Forelimb muscle (tissue), 1 donor: Measurements from ENCODE around the gene TRIM4. TPM values are rescaled to one million over a fixed set of nuclear protein-coding genes. Genes with fewer than 3 reads are reported as not detected.
"Not testable (repeated sequence)": the region's sequence is repeated elsewhere in the genome, so short reads cannot be mapped to it uniquely, and the experiment has no call there.

Experiments
- DNase-seq: peaks from one replicate; pipeline ENCODE4 v3.0.0-alpha.2; 2013; ENCODE audit warnings: low read depth
- polyA plus RNA-seq: library from polyadenylated mRNA; unstranded; fragments of 120-200 nt; gene quantifications from one replicate; pipeline ENCODE4 v1.2.1, GENCODE V29; 2013; ENCODE audit not compliant: insufficient read length

The TRIM4 gene
- polyA plus RNA-seq: 14.3 TPM

DNA sequence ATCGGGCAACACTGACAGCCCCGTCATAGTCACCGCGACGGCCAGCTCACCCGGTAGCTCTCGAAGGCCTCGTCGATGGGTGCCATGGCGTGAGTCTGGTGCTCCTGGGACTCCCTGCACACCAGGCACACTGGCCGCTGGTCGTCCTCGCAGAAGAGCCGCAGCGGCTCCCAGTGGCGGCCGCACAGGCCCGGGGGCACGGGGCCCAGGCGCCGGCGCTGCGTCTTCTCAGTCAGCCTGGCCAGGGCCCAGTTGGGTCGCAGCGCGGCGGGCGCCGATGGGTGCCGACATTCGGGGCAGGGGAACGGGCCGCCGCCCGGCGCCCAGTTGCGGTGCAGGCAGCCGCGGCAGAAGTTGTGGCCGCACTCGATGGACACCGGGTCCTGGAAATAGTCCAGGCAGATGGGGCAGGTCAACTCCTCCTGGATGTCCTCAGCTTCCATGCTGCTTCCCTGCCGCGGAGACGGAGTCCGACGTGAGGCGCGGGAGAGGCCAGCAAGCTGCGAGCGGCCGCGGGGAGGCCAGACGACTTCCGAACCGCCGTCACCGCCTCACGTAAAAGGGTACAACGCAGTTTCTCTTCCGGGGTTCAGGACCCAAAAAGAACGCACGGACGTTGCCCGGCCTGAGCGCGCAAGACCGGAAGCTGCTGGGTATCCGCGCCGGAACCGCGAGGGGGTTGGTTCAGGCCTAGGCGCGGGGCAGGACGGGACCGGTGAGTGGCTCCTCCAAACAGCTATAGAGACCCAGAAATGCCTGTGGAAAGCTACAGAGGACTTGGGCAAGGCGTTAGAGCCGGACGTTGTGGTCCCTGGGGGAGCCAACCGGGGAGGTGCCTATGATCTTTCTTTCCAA is at the start of gene TRIM4:
Gene TRIM4 (minus strand): TSS at position 572 of the 855 bp plus-strand sequence. CDS start 129 bp downstream, at position 443.
- peak; percentile 64 for DNase-seq

- DNase-seq: no peak
Measured at GRCh38 chr7:99958564-99959227, 39.4 kb upstream of the TRIM4 start.

- DNase-seq: no peak
Measured at GRCh38 chr7:99955247-99955646, 35.9 kb upstream of the TRIM4 start.

GRCh38 chr7:99954643-99955042 is 35.3 kb upstream of the TRIM4 start:
- DNase-seq: not testable (repeated sequence)

DNA sequence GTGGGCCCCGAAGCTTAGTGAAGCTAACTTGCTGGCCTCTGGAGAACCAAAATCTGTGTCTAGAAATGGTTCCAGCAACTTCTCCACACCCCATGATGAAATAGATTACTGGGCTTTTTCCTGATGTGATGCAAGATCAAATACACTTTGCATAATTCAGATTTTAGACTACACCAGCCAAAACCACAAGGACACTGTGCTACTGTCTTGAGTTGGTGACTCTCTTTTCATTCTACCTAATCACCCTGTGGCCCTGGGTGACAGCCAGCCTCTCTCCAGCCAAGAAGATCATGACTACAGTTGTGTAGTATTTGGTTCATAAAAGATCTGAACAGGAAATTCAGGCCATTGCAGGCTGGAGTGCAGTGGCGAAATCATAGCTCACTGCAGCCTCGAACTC is 34.3 kb upstream of the TRIM4 start:
- DNase-seq: no peak

- DNase-seq: not testable (repeated sequence)
Measured at GRCh38 chr7:99952649-99953048, 33.3 kb upstream of the TRIM4 start.

DNA sequence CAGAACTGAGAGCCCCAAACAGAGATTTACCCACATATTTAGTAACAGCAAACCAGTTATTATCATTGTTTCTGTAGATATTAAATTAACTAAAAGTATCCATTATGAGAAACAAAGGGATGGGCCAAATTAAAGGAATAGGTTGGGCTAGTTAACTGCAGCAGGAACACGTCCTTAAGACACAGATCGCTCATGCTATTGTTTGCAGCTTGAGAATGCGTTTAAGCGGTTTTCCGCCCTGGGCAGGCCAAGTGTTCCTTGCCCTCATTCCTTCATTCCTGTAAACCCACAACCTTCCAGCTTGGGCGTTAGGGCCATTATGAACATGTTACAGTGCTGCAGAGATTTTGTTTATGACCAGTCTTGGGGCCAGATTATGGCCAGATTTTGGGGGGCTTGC is 31.5 kb upstream of the TRIM4 start:
- DNase-seq: not testable (repeated sequence)

DNA sequence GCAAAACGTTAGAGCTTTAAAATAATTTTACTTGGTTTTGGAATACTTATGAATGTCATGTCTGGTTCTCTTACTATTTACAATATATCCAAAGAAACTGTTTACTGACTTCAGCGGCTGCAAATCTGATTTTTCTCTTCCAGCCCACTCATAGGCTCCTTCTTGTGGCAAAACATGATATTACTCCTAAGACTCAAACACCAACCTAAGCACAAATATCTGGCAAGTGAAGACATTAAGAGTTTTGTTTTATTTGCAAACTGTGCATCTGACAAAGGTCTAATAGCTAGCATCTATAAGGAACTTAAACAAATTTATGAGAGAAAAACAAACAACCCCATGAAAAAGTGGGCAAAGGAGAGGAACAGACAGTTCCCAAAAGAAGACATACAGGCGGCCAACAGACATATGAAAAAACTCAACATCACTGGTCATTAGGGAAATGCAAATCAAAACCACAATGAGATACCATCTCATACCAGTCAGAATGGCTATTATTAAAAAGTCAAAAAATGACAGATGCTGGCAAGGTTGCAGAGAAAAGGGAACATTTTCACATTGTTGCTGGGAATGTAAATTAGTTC is 30.4 kb upstream of the TRIM4 start:
- no peak for DNase-seq

DNA sequence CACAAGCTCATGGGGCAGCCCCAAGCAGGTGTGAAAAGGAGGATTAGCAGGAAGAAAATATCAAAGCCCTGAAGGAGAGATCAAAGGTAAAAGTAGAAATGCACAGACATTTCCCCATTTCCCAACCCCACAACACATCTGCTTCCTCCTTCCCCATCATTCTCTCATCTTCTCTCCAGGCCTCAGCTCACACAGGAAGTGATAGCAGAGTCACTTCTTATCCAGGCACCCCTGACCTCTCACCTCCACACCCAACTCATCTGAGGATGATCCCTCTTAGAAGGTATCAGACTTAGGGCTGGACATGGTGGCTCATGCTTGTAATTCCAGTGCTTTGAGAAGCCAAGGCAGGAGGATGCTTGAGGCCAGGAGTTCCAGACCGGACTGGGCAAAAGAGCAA is 28.3 kb upstream of the TRIM4 start:
- DNase-seq: no peak

DNA sequence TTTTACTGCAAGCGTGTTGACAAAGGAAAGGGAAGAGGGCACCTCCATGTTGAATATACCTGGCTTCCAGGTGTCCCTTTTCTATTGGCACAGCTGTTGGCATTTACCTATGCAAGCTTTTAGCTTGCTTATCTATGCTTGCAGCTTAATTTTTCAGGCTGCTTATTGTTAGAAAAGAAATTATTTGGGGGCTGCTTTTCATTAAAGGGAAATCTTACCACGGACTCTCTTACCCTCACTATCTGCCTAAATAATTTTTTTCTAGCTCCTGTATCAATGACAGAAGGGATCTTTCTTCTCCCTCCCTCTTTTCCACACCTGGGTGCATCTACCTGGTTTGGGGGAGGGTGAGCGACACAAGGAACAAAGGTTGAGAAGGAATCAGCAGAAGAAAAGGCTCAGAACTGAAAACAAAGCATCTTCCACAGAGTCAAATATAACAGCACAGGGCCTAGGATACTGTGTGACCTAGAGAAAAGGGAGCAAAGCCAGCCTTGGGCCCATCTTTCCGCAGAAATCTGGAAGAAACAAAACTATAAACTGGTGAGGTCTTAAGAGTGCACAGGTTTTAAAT is 25.3 kb upstream of the TRIM4 start:
- DNase-seq: no peak

GRCh38 chr7:99943641-99944496 is 24.5 kb upstream of the TRIM4 start:
- DNase-seq: no peak

DNA sequence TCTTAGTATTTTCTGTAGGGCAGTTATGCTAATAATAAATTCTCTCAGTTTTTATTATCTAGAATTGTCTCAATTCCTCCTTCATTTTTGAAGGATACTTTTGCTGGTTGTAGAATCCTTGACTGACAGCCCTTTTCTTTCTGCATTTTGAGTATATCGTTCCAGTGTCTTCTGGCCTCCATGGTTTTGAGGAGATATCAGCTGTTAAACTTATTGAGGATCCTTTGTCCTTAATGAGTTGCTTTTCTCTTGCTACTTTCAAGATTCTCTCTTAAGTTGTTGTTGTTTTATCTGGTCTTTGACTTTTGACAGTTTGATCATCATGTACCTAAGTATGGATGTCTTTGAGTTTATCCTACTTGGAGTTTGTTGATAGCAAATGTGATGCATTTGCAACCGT is 19.0 kb upstream of the TRIM4 start:
- DNase-seq: no peak

- not testable (repeated sequence) for DNase-seq
Measured at GRCh38 chr7:99935009-99935408, 15.7 kb upstream of the TRIM4 start.

DNA sequence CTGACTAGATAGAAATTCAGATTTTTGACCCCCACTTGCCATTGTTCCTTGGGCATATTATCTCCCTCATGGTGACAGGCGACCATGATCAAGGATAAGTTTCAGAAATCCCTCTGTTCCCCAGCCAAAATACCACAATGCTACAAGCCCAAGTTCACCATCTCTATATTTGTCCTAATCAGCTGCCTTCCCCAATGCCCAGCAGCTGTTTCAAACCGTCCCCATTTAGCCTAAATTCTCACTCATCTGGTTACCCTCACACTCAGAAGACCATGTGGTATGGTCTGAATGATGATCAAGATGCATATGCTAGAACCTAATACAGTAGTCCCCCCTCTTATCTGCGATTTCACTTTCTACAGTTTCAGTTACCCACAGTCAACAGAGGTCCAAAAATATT is 11.0 kb upstream of the TRIM4 start:
- DNase-seq: no peak

DNA sequence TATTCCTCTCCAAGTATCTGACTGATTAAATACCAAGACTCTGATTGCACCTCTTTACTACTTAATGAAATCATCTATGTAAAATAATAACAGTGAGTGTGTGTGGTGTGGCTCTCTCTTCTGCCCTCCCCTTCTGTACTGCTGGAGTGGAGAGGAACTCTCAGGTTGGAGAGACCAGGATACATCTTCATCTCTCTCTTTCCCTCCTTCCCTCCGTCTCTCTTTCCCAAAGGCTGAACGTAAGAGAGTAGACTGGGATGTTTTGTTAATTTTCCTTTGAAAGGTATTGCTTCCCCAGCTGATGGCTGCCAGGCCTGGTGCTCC is 10.4 kb upstream of the TRIM4 start:
- no peak for DNase-seq

GRCh38 chr7:99928994-99929729 is 9.8 kb upstream of the TRIM4 start, which contains the start of gene GJC3:
GJC3 (minus strand) TSS chr7:99929620; CDS start chr7:99929620, 0 bp downstream.
- DNase-seq: no peak

DNA sequence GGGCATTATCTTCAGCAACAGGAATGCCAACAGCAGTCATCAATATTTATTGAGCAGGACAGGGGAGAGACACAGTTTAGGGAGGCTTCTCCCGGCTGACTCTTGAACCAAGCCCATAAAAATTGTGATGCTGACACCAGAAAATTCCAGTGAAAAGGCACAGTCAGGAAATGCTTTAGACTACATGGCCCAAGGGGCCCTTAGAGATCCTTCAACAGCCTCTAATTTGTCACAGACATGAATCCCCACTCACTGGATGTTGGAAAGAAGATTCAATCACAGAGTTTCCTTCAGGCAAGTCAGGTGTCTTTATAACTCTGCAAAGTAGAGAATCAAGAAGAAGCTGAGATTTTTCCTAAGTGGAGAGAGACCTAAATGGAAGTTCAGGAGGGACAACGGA is 8.9 kb upstream of the TRIM4 start:
- no peak for DNase-seq

- DNase-seq: no peak
Measured at GRCh38 chr7:99927536-99927935, 8.2 kb upstream of the TRIM4 start.

DNA sequence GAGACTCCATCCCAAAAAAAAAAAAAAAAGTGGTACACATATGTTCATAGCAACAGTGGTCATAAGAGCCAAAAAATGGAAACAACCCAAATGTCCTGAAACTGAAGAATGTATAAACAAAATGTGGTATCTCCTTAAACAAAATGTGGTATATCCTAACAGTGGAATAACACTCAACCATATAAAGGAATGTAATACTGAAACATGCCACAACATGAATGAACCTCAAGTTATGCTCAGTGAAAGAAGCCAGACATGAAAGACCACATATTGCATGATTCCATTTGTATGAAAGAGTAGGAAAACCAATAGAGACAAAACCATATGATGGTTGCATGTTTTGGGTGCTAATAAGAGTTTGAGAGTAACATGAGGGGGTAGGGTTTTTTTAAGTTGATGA is 7.0 kb upstream of the TRIM4 start:
- no peak for DNase-seq

- DNase-seq: no peak
Measured at GRCh38 chr7:99923200-99923599, 3.9 kb upstream of the TRIM4 start.

- no peak for DNase-seq
Measured at GRCh38 chr7:99920149-99920548, 819 bp upstream of the TRIM4 start.
